ENCODE measurements around the gene VSTM5.

DNA sequence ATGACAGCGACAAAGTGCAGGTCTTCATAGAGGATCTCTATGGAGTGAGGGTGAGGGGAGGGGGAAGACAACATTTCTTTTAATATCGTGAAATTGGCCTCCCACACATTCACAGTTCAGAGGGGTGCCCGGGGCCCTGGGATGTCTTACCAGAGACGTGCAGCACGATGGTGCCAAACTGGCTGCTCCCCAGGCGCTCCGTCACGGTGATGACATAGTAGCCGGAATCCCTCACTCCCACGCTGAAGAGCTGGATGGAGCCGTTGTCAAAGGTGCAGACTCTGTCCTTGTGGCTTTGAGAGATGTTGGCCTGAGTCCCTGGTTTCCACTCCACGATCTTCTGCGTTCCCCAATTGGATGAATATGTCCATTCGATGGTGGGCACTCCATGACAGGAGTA lies 29.6 kb downstream of the VSTM5 start:
- TF ChIP-seq TAF1 (IDR thresholded peaks at IDR 0.05; ENCODE audit: low read depth, low read length) (no peak), SUZ12 (IDR thresholded peaks at IDR 0.05; ENCODE audit: low read length) (no peak), EZH2 (IDR thresholded peaks at IDR 0.05; ENCODE audit: low read depth, low read length, severe bottlenecking) (no peak), POLR2A (IDR thresholded peaks at IDR 0.05; ENCODE audit: control extremely low read depth in 1 of 2, low read depth in 2 of 2, low read length in 2 of 2) (no peak), SRF (IDR thresholded peaks at IDR 0.05; ENCODE audit: low read depth, low read length) (no peak), JUND (IDR thresholded peaks at IDR 0.05; ENCODE audit: low read length) (no peak), ATF2 (IDR thresholded peaks at IDR 0.05; ENCODE audit: low read length) (no peak), USF2 (IDR thresholded peaks at IDR 0.05; ENCODE audit: low read length) (no peak), KDM1A (IDR thresholded peaks at IDR 0.05; ENCODE audit: borderline replicate concordance, low read length) (no peak)
- TF ChIP-seq, protein P1, sequence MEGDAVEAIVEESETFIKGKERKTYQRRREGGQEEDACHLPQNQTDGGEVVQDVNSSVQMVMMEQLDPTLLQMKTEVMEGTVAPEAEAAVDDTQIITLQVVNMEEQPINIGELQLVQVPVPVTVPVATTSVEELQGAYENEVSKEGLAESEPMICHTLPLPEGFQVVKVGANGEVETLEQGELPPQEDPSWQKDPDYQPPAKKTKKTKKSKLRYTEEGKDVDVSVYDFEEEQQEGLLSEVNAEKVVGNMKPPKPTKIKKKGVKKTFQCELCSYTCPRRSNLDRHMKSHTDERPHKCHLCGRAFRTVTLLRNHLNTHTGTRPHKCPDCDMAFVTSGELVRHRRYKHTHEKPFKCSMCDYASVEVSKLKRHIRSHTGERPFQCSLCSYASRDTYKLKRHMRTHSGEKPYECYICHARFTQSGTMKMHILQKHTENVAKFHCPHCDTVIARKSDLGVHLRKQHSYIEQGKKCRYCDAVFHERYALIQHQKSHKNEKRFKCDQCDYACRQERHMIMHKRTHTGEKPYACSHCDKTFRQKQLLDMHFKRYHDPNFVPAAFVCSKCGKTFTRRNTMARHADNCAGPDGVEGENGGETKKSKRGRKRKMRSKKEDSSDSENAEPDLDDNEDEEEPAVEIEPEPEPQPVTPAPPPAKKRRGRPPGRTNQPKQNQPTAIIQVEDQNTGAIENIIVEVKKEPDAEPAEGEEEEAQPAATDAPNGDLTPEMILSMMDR (IDR thresholded peaks at IDR 0.05; ENCODE audit: control extremely low read depth in 1 of 3, insufficient read depth in 1 of 3, low read depth in 1 of 3, low read length in 3 of 3) = no peak
